Dermis blood vessel endothelial cell (primary cell): ENCODE data around the gene MNAT1. TPM values are rescaled to one million over a fixed set of nuclear protein-coding genes. Genes with fewer than 3 reads are reported as not detected.
"Not testable (repeated sequence)": the region's sequence is repeated elsewhere in the genome, so short reads cannot be mapped to it uniquely, and the experiment has no call there.

ENCODE experiments used
- DNase-seq: peaks from one replicate; pipeline ENCODE4 v3.0.0; 2010
- total RNA-seq: library from RNA; depleted of rRNA; stranded (reverse); fragments of >200 nt; gene quantifications from 2 replicates; pipeline ENCODE4 v1.2.3, GENCODE V29; 2014

Gene MNAT1
- total RNA-seq, 1 donor from 2014 or later = 59.6 TPM

DNA sequence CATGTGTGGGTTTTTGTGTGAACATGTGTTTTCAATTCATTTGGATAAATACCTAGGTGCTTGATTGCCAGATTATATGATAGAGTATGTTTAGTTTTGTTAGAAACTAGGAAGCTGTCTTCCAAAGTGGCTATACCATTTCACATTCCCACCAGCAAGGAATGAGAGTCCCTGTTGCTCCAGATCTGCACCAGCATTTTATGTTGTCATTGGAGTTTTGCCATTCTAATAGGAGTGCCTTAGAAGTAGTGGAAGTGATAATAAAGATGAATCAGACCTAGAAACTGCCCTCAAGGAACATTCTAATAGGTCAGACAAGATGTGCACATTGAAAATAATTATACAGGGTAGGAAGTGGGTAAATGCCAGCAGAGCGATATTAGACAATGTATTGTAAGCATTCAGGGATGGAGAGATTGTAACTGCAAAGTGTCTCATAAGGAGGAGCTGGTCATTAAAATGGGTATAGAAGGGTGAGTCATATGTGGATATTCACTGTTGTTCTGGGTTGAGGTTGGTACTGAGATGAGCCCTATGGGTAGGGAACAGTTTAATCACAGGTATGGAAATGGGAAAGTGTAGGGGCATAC lies 71.4 kb downstream of the MNAT1 start:
- DNase-seq = peak; percentile 4

- DNase-seq = no peak
Observed at GRCh38 chr14:60807247-60807646, 72.7 kb downstream of the MNAT1 start.

DNA sequence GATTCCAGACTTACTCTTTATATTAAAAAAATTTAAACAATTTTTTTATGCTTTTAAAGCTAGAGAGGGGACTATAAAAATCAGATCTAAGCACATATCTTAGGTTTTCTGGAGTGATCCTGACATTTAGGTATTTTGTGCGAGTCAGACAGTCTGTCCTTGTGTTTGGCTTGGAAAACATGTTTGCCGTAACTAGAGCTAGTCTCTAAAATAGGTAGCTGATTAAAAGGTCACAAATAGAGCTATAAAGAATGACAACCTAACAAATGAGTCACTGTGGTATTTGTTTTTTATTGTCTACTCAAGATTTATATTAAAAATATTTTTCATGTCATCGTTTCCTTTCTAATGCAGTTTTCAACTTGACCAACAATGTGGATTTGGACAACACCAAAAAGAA lies 73.4 kb downstream of the MNAT1 start:
- peak; percentile 34 for DNase-seq

DNA sequence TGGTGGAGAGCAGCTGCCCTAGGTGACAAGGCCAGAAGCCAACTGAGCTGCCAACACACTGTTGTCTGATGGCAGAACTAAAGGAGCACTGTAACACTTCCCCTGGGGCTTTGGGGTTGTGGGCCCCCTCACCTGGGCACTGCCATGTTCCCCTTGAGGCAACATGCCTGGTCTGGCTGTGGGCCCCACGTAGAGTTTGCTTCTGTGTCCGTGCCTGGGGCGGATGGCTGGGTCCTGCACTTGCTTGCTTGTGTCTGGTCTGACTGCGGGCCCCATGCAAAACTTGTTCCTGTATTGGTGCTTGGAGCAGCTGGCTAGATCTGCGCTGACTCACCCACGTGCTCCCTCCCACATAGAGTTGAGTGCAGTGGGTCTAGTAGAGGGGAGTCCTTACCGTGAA lies 78.4 kb downstream of the MNAT1 start:
- DNase-seq = no peak

DNA sequence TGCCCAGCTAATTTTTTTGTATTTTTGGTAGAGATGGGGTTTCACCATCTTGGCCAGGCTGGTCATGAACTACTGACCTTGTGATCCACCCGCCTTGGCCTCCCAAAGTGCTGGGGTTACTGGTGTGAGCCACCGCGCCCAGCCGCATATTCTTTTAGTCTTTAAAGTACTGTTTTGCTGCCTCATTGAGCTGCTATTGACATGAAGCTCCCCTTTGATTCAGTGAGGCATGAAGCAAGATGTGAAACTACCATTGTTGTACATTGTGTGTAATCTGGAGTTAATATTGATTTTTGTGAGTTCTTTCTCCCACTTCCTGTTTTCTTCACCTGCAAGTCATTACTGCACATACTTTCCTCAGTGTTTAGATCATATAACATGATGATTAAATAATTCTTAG lies 80.8 kb downstream of the MNAT1 start:
- DNase-seq = no peak

- DNase-seq = no peak
Observed at GRCh38 chr14:60817113-60817512, 82.6 kb downstream of the MNAT1 start.

GRCh38 chr14:60819575-60819974 lies 85.0 kb downstream of the MNAT1 start:
- DNase-seq = no peak

DNA sequence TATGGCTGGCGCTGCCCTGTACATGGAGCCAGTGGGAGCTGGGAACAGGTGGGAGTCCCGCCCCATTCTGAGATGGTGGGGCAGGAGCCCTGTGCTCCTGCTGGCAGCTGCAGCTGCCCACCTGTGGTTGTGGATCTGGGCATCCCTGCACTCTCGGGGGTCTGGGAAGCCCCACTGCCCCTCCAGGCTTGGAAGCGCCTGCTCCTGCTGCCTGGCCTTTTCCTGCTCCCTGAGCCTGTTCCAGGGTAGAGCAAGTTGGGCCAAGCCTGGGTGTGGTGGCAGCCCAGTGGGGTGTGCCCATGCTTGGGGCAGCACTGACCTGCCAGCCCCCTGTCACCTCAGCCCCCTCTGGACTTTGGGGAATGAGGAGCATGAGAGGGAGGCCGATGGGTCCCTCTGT lies 104.0 kb downstream of the MNAT1 start:
- DNase-seq = no peak

GRCh38 chr14:60839057-60839456 lies 104.5 kb downstream of the MNAT1 start:
- DNase-seq = no peak

- no peak for DNase-seq
Observed at GRCh38 chr14:60839657-60840056, 105.1 kb downstream of the MNAT1 start.

GRCh38 chr14:60840313-60840712 lies 105.8 kb downstream of the MNAT1 start:
- DNase-seq = no peak

DNA sequence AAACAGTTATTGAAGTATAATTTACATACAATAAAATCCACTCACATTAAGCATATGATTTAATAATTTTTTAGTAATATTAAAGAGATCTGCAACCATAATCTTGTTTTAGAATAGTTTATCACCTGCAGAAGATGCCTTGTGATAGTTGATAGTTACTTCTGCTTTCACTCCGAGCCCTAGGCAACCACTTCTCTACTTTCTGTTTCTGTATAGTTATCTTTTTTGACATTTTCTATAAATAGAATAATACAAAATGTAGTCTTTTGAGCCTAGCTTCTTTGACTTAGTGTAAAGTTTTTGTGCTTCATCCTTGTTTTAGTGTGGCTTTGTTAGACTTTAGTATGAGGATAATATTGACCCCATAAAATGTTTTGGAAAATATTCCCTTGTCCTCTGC lies 111.0 kb downstream of the MNAT1 start:
- DNase-seq = no peak

- DNase-seq = peak; percentile 3
Observed at GRCh38 chr14:60848066-60848465, 113.5 kb downstream of the MNAT1 start.

GRCh38 chr14:60851692-60852091 lies 117.1 kb downstream of the MNAT1 start:
- not testable (repeated sequence) for DNase-seq

DNA sequence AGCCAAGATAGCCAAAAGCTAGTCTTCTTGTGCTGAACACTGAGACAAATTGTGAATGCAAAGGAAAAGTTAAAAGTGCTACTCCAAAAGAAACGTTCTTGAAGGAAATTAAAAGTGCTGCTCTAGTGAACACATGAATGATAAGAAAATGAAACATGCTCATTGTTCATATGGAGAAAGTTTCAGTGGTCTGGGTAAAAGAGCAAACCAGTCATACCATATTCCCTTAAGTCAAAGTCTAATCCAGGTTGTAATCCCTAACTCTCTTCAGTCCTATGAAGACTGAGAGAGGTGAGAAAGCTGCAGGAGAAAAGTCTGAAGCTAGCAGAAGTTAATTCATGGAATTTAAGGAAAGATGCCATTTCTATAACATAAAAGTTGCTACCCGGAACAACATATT lies 121.5 kb downstream of the MNAT1 start:
- DNase-seq = no peak

DNA sequence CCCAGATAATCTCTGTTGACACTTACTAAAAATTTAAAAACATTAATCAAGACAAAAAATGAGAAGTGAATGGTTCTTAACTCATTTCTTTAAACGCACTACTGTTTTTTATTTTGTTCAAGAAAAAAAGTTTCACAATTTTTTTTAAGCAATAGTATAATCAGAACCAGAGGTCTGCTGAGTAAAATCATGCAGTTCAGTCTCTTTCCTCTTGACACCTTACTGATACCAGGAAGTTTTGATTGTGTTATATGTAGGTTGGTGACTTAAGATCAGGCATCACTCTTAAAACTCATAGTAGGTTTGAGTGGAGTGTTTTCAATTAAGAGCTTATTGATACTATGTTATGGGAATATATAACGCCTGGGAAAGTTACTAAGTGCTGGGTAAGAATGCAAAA lies 125.0 kb downstream of the MNAT1 start:
- DNase-seq = no peak

GRCh38 chr14:60861545-60862140 lies 127.1 kb downstream of the MNAT1 start:
- DNase-seq = no peak

GRCh38 chr14:60862283-60862682 lies 127.7 kb downstream of the MNAT1 start:
- DNase-seq = no peak

GRCh38 chr14:60863249-60863648 lies 128.7 kb downstream of the MNAT1 start:
- no peak for DNase-seq

- DNase-seq = no peak
Observed at GRCh38 chr14:60865378-60866127, 131.0 kb downstream of the MNAT1 start.

- DNase-seq = no peak
Observed at GRCh38 chr14:60867503-60868172, 133.1 kb downstream of the MNAT1 start.

GRCh38 chr14:60878121-60878520 lies 143.6 kb downstream of the MNAT1 start:
- DNase-seq = no peak

DNA sequence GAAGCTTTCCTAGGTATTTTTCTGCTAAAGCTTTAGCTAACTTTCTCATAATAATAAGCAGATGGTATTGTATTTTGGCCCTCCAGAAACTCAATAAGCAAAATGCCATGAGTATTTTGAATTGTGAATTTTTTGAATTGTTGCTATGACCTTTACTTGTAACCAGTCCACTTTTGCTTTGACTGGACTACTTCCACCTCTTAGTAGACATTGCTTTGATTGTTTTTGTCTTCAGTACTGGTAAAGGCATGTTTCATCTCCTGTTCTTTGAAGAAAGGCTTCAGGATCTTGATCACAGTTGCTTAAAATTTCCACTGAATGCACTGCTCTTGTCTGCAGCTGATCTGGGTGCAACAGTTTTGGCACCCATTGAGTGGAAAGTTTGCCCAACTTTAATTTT lies 144.0 kb downstream of the MNAT1 start:
- no peak for DNase-seq

- DNase-seq = no peak
Observed at GRCh38 chr14:60882219-60882618, 147.7 kb downstream of the MNAT1 start.
